CD4-positive, alpha-beta memory T cell (primary cell): Measurements from ENCODE around the gene HYAL2. TPM values are rescaled to one million over a fixed set of nuclear protein-coding genes. Genes with fewer than 3 reads are reported as not detected.

Experiments used
- CTCF ChIA-PET: fragments of 350-600 bp; sonication (Branson Sonifier 250); formaldehyde crosslinking; loops from one replicate; lab custom pipeline; 2021; ENCODE audit warnings: inconsistent platforms; ENCODE audit not compliant: partially characterized antibody; lab: Charles Lee
- POLR2A ChIA-PET: fragments of 350-600 bp; sonication (Branson Sonifier 250); formaldehyde crosslinking; loops from one replicate; lab custom pipeline; 2021; ENCODE audit not compliant: partially characterized antibody; lab: Charles Lee
- DNase-seq, 5 donors: peaks; one replicate each; pipeline versions ENCODE4 v3.0.0 to v3.0.0-alpha.2; 2020 to 2022; ENCODE audit warnings: mixed read lengths in 1 of 5
- H3K27ac ChIP-seq: one replicate; pipeline ENCODE4 v1.7.0; 2013; ENCODE audit warnings: low read depth, low read length
- H3K27me3 ChIP-seq: 2 replicates; pipeline ENCODE4 v1.7.0; 2013; ENCODE audit warnings: mild to moderate bottlenecking, low read length, moderate library complexity; ENCODE audit not compliant: insufficient read depth
- H3K36me3 ChIP-seq: 2 replicates; pipeline ENCODE4 v1.7.0; 2013; ENCODE audit warnings: mild to moderate bottlenecking, low read length, moderate library complexity; ENCODE audit not compliant: insufficient read depth
- H3K4me1 ChIP-seq: 2 replicates; pipeline ENCODE4 v1.7.0; 2013; ENCODE audit warnings: mild to moderate bottlenecking, low read length, moderate library complexity; ENCODE audit not compliant: insufficient read depth
- H3K4me3 ChIP-seq, 2 donors: one replicate each; pipeline ENCODE4 v1.7.0; 2013; ENCODE audit warnings: low read length in 2 of 2, mild to moderate bottlenecking in 1 of 2
- H3K9me3 ChIP-seq, 2 donors: one replicate each; pipeline ENCODE4 v1.7.0; 2013; ENCODE audit warnings: low read length in 2 of 2, control low read depth in 1 of 2; ENCODE audit not compliant: control insufficient read depth in 1 of 2
- H3K27ac Mint-ChIP-seq, 7 donors: one replicate each; pipeline ENCODE4 v1.8.0; 2020 to 2021; ENCODE audit warnings: mixed read lengths in 7 of 7, mild to moderate bottlenecking in 6 of 7, inconsistent platforms in 3 of 7, moderate library complexity in 3 of 7
- H3K27me3 Mint-ChIP-seq, 2 donors: one replicate each; pipeline ENCODE4 v1.8.0; 2020 to 2021; ENCODE audit warnings: mixed read lengths in 2 of 2
- H3K36me3 Mint-ChIP-seq, 2 donors: one replicate each; pipeline ENCODE4 v1.8.0; 2020 to 2021; ENCODE audit warnings: mixed read lengths in 2 of 2, inconsistent platforms in 1 of 2, mild to moderate bottlenecking in 1 of 2
- H3K4me1 Mint-ChIP-seq, 4 donors: one replicate each; pipeline ENCODE4 v1.8.0; 2020 to 2021; ENCODE audit warnings: mixed read lengths in 4 of 4, mild to moderate bottlenecking in 1 of 4
- H3K4me3 Mint-ChIP-seq, 8 donors: one replicate each; pipeline ENCODE4 v1.8.0; 2020 to 2021; ENCODE audit warnings: mixed read lengths in 8 of 8, mild to moderate bottlenecking in 7 of 8, moderate library complexity in 6 of 8, inconsistent platforms in 3 of 8
- H3K9me3 Mint-ChIP-seq, 8 donors: one replicate each; pipeline ENCODE4 v1.8.0; 2020 to 2021; ENCODE audit warnings: mixed read lengths in 8 of 8, mild to moderate bottlenecking in 5 of 8, inconsistent platforms in 3 of 8, moderate library complexity in 1 of 8
- intact Hi-C: fragments of 100-400 bp; cut with micrococcal nuclease; formaldehyde crosslinking; loops from one replicate; pipeline ENCODE4 v1.15.1; 2023
- polyA plus RNA-seq, 2 donors: library from polyadenylated mRNA; unstranded; fragments of 300-500 nt; fragmentation: Illumina TruSeq; gene quantifications; one replicate each; pipeline ENCODE4 v1.2.3, GENCODE V29; 2021
- total RNA-seq, 2 experiments: library from RNA; stranded (reverse); gene quantifications; one replicate each; pipeline ENCODE4 v1.2.3, GENCODE V29; 2021

The HYAL2 gene
- total and polyA plus RNA-seq, 4 experiments from 2014 or later: 3.7 to 12.3 (median 7.2) TPM

- intact Hi-C loops: loop anchor here (2.0 kb wide), 1 partner anchor 131 kb away; no protein-coding TSS in a partner anchor
- Mint-ChIP-seq H3K27ac (peak overlapping the region in 3 of 7 donors; percentile 70 to 79 (median 76)), H3K4me1 (peaks cover 15 to 38% (median 25%) of the 10 kb centered on the region in 4 donors), H3K36me3 (peaks cover 0 to 34% of the 10 kb centered on the region in 2 donors), H3K4me3 (peak overlapping the region in 3 of 8 donors; percentile 21 to 67 (median 49)), H3K27me3 (no peaks in the 10 kb centered on the region), H3K9me3 (peaks cover 0 to 1% (median 0%) of the 10 kb centered on the region in 8 donors)
- no peaks in the 10 kb centered on the region for H3K27me3 ChIP-seq
- peaks cover 29% of the 10 kb centered on the region for H3K4me1 ChIP-seq
- POLR2A ChIA-PET: interaction anchor here (0.7 to 20.5 kb wide), 4 partner anchors 10 to 32 kb away, joined by 3 to 595 read pairs (median 80); partner anchors contain the start of genes CYB561D2, HYAL3, NAA80 and NPRL2
- H3K4me3 ChIP-seq: no peak overlapping the region
- peak in 1 of 5 donors; percentile 7 for DNase-seq
- CTCF ChIA-PET: interaction anchor here (0.6 to 5.6 kb wide), 10 partner anchors 11 to 131 kb away, joined by 3 to 37 read pairs (median 4); partner anchors contain the start of genes CYB561D2, HYAL3, NAA80 and NPRL2
- H3K27ac ChIP-seq: no peak overlapping the region
- no peaks in the 10 kb centered on the region for H3K9me3 ChIP-seq
- peaks cover 20% of the 10 kb centered on the region for H3K36me3 ChIP-seq
Observed at GRCh38 chr3:50325497-50326181, 3.1 kb upstream of the HYAL2 start.

DNA sequence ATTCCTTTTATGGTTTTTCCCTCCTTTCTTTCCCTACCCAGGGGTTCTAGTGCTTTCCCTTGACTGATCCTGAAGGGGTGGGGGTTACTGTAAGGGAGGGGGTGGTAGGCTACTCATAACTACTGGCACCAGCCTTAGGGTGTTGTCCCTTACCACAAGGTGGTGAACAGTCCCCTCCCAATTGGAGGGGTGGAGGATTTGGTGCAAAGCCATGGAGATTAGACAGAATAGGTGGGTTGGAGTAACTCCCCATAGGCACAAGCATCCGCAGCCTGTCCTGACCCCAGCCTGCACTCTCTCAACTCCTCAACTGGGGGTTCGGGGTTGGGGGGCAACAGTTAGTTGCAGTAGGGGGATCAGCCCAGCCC lies 2.6 kb upstream of the HYAL2 start:
- no peak for DNase-seq
- Histone ChIP-seq H3K9me3 (no peaks in the 10 kb centered on the region), H3K36me3 (peaks cover 15% of the 10 kb centered on the region), H3K27me3 (no peaks in the 10 kb centered on the region), H3K4me3 (no peak overlapping the region), H3K27ac (no peak overlapping the region), H3K4me1 (peaks cover 34% of the 10 kb centered on the region)
- POLR2A ChIA-PET: interaction anchor here (0.7 to 14.4 kb wide), 5 partner anchors 10 to 31 kb away, joined by 3 to 144 read pairs (median 8); partner anchors contain the start of genes HYAL3 and NAA80
- CTCF ChIA-PET: interaction anchor here (0.6 to 5.6 kb wide), 9 partner anchors 12 to 217 kb away, joined by 3 to 37 read pairs (median 7); partner anchors contain the start of genes HYAL3, IFRD2, NAA80 and RASSF1
- Mint-ChIP-seq H3K9me3 (peaks cover 0 to 1% (median 0%) of the 10 kb centered on the region in 8 donors), H3K27ac (peak overlapping the region; percentile 29 to 90 (median 79)), H3K4me1 (peaks cover 19 to 43% (median 30%) of the 10 kb centered on the region in 4 donors), H3K36me3 (peaks cover 0 to 31% of the 10 kb centered on the region in 2 donors), H3K4me3 (peak overlapping the region in 1 of 8 donors; percentile 67), H3K27me3 (no peaks in the 10 kb centered on the region)
- intact Hi-C loops: loop anchor here (2.0 kb wide), 1 partner anchor 130 kb away; no protein-coding TSS in a partner anchor

DNA sequence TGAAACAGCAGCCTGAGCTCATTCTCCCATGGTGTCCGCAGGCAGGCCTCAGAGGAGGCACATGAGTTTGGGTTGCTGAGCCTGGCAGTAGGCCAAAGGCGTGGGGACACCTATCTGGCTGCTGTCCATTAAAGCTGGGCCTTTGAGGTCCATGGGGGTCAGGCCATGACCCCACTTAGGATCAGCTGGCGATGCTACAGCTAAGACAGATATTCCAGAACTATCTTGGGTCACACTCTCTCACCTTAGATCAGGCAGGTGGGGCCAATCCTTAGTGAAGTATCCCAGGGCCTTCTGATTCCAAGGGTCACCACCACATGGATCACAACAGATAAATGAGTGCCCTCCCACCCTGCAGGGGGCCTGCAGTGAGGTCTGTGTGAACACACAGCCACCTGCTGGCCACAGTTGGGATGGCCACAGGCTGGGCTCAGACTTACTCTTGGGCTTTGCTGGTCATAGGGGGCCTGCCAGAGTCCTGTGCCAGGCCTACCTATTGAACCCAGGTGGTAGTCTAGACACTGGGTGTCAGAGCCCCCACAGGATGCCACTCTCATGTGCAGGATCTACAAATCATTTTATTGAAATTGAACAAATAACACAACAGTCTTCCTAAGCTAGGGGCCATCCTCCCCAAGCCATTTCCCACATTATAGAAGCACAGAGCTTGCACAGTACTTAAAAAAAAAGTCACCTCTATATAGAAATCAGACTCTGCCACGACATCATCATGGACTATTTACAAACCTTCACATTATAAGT lies 2.0 kb upstream of the HYAL2 start:
- intact Hi-C loops: loop anchor here (1.0 to 2.0 kb wide), 2 partner anchors 50 to 130 kb away; no protein-coding TSS in a partner anchor
- Mint-ChIP-seq H3K36me3 (peaks cover 0 to 25% of the 10 kb centered on the region in 2 donors), H3K9me3 (peaks cover 0 to 1% (median 0%) of the 10 kb centered on the region in 8 donors), H3K27ac (peak overlapping the region; percentile 53 to 93 (median 82)), H3K4me1 (peaks cover 21 to 49% (median 35%) of the 10 kb centered on the region in 4 donors), H3K4me3 (peak overlapping the region in 5 of 8 donors; percentile 17 to 67 (median 39)), H3K27me3 (no peaks in the 10 kb centered on the region)
- H3K36me3 ChIP-seq: peaks cover 10% of the 10 kb centered on the region
- H3K27me3 ChIP-seq: no peaks in the 10 kb centered on the region
- no peak overlapping the region for H3K27ac ChIP-seq
- no peaks in the 10 kb centered on the region for H3K9me3 ChIP-seq
- no peak overlapping the region for H3K4me3 ChIP-seq
- DNase-seq: peak; percentile 39 to 65 (median 49)
- ChIA-PET POLR2A (interaction anchor here (0.7 to 14.4 kb wide), 6 partner anchors 10 to 32 kb away, joined by 3 to 144 read pairs (median 8); partner anchors contain the start of genes HYAL3, IFRD2 and NAA80), CTCF (interaction anchor here (0.5 to 5.6 kb wide), 16 partner anchors 9 to 509 kb away, joined by 3 to 37 read pairs (median 5); partner anchors contain the start of genes CYB561D2, HYAL3, IFRD2 and NAA80)
- H3K4me1 ChIP-seq: peaks cover 40% of the 10 kb centered on the region

GRCh38 chr3:50323614-50324199 lies 1.2 kb upstream of the HYAL2 start:
- no peaks in the 10 kb centered on the region for H3K27me3 Mint-ChIP-seq
- Histone ChIP-seq H3K27me3 (no peaks in the 10 kb centered on the region), H3K4me3 (no peak overlapping the region), H3K4me1 (peaks cover 39% of the 10 kb centered on the region), H3K27ac (no peak overlapping the region), H3K9me3 (no peaks in the 10 kb centered on the region), H3K36me3 (peaks cover 10% of the 10 kb centered on the region)
- peaks cover 0 to 1% (median 0%) of the 10 kb centered on the region in 8 donors for H3K9me3 Mint-ChIP-seq
- H3K4me1 Mint-ChIP-seq: peaks cover 21 to 56% (median 38%) of the 10 kb centered on the region in 4 donors
- H3K27ac Mint-ChIP-seq: peak overlapping the region in 4 of 7 donors; percentile 29 to 90 (median 78)
- ChIA-PET CTCF (interaction anchor here (0.5 to 5.6 kb wide), 15 partner anchors 8 to 509 kb away, joined by 3 to 37 read pairs (median 5); partner anchors contain the start of genes CYB561D2, HYAL3, IFRD2 and NAA80), POLR2A (interaction anchor here (0.6 to 14.4 kb wide), 6 partner anchors 9 to 31 kb away, joined by 3 to 144 read pairs (median 8); partner anchors contain the start of genes HYAL3, IFRD2, NAA80 and RASSF1)
- H3K4me3 Mint-ChIP-seq: peak overlapping the region in 1 of 8 donors; percentile 35
- peaks cover 0 to 22% of the 10 kb centered on the region in 2 donors for H3K36me3 Mint-ChIP-seq
- intact Hi-C loops: loop anchor here (1.0 to 2.0 kb wide), 2 partner anchors 49 to 129 kb away; no protein-coding TSS in a partner anchor
- peak in 1 of 5 donors; percentile 27 for DNase-seq

DNA sequence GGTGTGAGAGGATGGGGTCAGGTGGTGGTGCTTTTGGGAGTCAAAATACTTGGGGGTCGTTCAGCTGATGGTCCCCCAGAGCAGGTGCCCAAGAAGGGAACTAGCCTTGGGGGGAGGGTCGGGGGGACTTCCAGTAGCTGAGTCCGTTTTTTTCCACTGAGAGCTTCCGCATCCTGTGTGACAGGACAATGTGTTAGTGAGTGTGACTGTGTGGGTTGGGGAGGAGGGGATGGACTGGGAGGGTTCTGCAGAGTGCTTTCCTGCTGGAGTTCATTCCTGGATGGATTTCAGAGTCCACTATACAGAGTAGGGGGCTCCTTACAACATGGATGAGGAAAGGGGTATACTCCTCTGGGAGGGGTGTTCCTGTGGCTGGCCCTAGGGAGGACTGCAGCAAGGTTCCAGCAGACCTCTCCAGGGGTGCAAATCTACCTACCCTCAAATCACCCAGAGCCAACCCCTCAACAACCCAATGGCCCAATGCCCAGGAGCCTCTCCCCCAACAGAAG lies 601 bp upstream of the HYAL2 start:
- peak in 1 of 5 donors; percentile 20 for DNase-seq
- peak overlapping the region in 3 of 8 donors; percentile 21 to 54 (median 35) for H3K4me3 Mint-ChIP-seq
- peak overlapping the region; percentile 3 to 79 (median 68) for H3K27ac Mint-ChIP-seq
- CTCF ChIA-PET: interaction anchor here (0.9 to 5.6 kb wide), 6 partner anchors 11 to 51 kb away, joined by 3 to 37 read pairs (median 10); partner anchors contain the start of genes HYAL3, IFRD2 and NAA80
- H3K9me3 Mint-ChIP-seq: no peaks in the 10 kb centered on the region
- H3K27me3 ChIP-seq: no peaks in the 10 kb centered on the region
- H3K36me3 Mint-ChIP-seq: peaks cover 0 to 16% of the 10 kb centered on the region in 2 donors
- H3K9me3 ChIP-seq: no peaks in the 10 kb centered on the region
- no peak overlapping the region for H3K4me3 ChIP-seq
- H3K4me1 Mint-ChIP-seq: peaks cover 17 to 55% (median 37%) of the 10 kb centered on the region in 4 donors
- no peak overlapping the region for H3K27ac ChIP-seq
- POLR2A ChIA-PET: interaction anchor here (2.1 to 14.4 kb wide), 5 partner anchors 8 to 25 kb away, joined by 8 to 144 read pairs (median 16); partner anchors contain the start of genes HYAL3, NAA80 and RASSF1
- H3K36me3 ChIP-seq: peaks cover 10% of the 10 kb centered on the region
- H3K27me3 Mint-ChIP-seq: no peaks in the 10 kb centered on the region
- intact Hi-C loops: no loop called here
- H3K4me1 ChIP-seq: peaks cover 35% of the 10 kb centered on the region

- no peaks in the 10 kb centered on the region for H3K9me3 Mint-ChIP-seq
Observed at GRCh38 chr3:50322115-50322385, 495 bp downstream of the HYAL2 start.

More at GRCh38 chr3:50322115-50322385, 495 bp downstream of the HYAL2 start:
- no peaks in the 10 kb centered on the region for H3K27me3 Mint-ChIP-seq
- Histone ChIP-seq H3K4me1 (peaks cover 37% of the 10 kb centered on the region), H3K4me3 (peak overlapping the region; percentile 23 to 87), H3K27me3 (no peaks in the 10 kb centered on the region), H3K27ac (peak overlapping the region; percentile 73), H3K9me3 (no peaks in the 10 kb centered on the region), H3K36me3 (peaks cover 10% of the 10 kb centered on the region)
- H3K27ac Mint-ChIP-seq: peak overlapping the region in 2 of 7 donors; percentile 78 to 90
- DNase-seq: no peak
- H3K36me3 Mint-ChIP-seq: peaks cover 0 to 15% of the 10 kb centered on the region in 2 donors
- ChIA-PET POLR2A (interaction anchor here (0.6 to 14.4 kb wide), 7 partner anchors 10 to 37 kb away, joined by 3 to 144 read pairs (median 4); partner anchors contain the start of genes CYB561D2, HYAL3, NAA80 and NPRL2), CTCF (interaction anchor here (0.5 to 5.6 kb wide), 4 partner anchors 15 to 220 kb away, joined by 3 to 37 read pairs (median 10); partner anchors contain the start of genes HYAL3, IFRD2 and NAA80)
- intact Hi-C loops: no loop called here
- peaks cover 16 to 57% (median 36%) of the 10 kb centered on the region in 4 donors for H3K4me1 Mint-ChIP-seq
- peak overlapping the region in 4 of 8 donors; percentile 80 to 86 (median 84) for H3K4me3 Mint-ChIP-seq
